Breast epithelium (tissue), 3 donors: ENCODE data around the gene SAC3D1.

Experiments
- POLR2A ChIP-seq: fragments of 450-650 bp; IDR thresholded peaks from one replicate; pipeline ENCODE4 v1.6.1; 2016; ENCODE audit warnings: antibody characterized with exemption, mild to moderate bottlenecking, moderate library complexity
- POLR2AphosphoS5 ChIP-seq, 3 donors: sonication (generic); formaldehyde crosslinking; IDR thresholded peaks; one replicate each; pipeline ENCODE4 v1.6.1; 2017; ENCODE audit warnings: antibody characterized with exemption in 3 of 3
- TF ChIP-seq, protein P1 (sequence below), 3 donors: fragments of 450-650 bp; IDR thresholded peaks; one replicate each; pipeline ENCODE4 v1.5.1; 2016 to 2017; ENCODE audit warnings: antibody characterized with exemption in 3 of 3, mild to moderate bottlenecking in 3 of 3, moderate library complexity in 3 of 3

DNA sequence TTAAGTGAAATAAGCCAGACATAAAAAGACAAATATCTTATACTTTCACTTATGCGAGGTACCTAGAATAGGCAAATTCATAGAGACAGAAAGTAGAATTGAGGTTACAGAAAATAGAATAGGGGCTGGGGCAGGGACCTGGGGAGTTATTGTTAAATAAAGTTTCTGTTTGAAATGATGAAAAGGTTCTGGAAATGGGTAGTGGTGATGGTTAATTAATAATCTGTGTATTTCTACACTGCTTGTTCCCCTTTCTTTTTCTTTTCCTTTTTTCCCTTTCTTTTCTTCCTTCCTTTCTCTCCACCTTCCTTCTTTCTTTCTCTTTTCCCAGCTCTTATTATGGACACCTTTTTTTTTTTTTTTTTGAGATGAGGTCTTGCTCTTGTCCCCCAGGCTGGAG, 14.5 kb downstream of the SAC3D1 start:
- TF ChIP-seq, protein P1, sequence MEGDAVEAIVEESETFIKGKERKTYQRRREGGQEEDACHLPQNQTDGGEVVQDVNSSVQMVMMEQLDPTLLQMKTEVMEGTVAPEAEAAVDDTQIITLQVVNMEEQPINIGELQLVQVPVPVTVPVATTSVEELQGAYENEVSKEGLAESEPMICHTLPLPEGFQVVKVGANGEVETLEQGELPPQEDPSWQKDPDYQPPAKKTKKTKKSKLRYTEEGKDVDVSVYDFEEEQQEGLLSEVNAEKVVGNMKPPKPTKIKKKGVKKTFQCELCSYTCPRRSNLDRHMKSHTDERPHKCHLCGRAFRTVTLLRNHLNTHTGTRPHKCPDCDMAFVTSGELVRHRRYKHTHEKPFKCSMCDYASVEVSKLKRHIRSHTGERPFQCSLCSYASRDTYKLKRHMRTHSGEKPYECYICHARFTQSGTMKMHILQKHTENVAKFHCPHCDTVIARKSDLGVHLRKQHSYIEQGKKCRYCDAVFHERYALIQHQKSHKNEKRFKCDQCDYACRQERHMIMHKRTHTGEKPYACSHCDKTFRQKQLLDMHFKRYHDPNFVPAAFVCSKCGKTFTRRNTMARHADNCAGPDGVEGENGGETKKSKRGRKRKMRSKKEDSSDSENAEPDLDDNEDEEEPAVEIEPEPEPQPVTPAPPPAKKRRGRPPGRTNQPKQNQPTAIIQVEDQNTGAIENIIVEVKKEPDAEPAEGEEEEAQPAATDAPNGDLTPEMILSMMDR (IDR thresholded peaks at IDR 0.05) = no peak
- TF ChIP-seq POLR2AphosphoS5 (IDR thresholded peaks at IDR 0.05) (no peak), POLR2A (no peak)
